HPDE6-E6E7 (cell line): ENCODE results near the gene AANAT.

Experiments used
- DNase-seq: peaks from one replicate; pipeline ENCODE4 v3.0.0; 2011; ENCODE audit warnings: missing footprints; ENCODE audit errors: extremely low spot score

The AANAT gene

DNA sequence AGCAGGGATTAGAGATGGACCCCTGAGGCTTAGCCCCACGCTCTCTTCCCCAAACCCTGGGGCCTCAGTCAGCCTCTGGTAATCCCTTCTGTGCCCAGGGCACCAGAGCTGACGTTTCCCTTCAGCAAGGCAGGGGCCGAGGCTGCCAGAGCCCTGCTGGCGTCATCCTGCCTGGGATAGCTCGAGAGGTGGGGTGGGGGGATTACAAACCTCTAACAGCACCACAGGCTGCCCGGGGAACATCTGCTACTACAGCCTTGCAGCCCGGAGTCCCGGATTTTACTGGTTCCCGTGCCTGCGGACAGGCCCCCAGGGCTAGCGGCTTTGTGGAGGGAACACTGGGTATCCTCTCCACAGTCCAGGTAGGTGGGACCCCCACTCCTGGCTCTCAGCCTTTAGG is at the start of gene AANAT:
Gene AANAT (plus strand): TSS at position 238 of the 400 bp plus-strand sequence. CDS start 1,144 bp downstream, outside the sequence.
- DNase-seq: no peak

DNA sequence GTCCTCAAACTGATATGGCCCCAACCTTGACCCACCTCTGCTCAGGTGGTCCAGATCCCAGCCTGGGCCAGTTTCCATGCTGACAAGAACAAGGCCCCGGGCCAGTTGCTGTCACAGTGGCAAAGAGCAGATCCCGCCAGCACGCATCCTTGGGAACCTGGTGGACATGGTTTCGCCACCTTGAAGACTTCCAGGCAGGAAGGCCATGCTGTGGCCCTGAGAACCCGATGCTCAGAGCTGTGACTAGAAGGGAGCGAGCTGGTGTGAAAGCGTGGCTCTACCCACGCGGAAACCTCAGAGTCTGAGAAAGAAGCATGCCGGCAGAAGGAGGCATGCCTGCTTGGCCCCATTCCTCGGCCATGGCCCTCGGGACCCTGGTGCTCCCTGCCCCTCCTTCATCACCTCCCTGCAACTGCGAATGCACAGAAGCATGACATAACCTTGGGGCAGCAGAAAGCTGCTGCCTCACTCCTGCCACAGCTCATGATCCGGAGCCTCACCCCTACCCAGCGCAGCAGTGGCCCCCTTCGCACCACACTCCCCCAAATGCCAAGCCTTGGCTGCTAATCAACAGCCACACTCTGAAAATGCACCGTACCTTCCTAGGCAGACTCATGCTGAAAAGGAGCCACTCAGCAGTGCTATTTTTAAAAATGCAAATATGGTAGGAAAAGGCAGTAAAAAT is 47.7 kb upstream of the AANAT start:
- no peak for DNase-seq

DNA sequence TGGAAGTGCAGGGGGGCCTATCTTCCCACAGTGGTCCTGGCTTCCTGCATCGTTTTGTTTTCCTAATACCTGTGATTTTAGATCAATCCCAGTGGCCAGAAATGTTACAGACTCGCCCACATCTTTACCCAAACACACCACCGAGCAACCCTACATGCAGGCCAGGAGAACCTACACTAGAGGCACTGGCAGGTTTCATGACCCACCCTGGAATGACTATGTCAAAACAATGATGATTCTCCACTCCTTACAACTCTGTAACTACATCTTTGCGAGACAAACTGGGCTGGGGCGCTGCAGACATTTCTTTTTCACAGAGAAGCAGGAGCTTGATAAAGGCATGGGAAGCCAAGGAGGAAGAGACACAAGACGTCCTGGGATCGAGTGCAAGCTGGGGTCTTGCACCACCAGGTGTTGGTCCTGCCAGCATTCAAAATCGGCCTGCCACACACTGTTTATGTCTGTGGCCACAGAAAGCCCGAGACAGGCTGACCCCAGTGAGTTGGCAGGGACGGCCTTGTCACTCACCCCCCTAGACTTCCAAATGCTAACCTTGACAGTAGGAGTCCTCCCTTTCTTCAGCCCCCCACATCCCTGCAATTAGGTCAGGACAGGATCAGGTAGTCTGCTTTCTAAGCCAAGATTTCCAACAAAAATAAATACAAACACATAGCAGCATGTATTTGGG is 46.9 kb upstream of the AANAT start:
- no peak for DNase-seq

DNA sequence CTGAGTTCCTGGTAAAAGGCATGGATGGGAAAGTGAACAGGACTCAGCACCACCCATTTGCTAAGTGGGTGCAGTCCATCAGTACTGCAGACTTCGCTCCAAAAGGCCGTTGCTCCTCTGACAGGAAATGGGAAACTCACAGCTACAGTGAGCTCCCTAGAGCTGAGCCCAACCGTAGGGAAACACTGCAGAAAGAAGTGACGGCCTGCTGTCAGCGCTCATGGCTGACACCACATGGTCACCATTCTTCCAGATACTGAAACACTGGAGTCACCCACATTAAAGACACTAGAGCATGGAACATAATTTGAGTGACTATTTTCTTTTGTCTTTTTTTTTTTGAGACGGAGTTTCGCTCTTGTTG is 46.4 kb upstream of the AANAT start:
- DNase-seq: no peak

DNA sequence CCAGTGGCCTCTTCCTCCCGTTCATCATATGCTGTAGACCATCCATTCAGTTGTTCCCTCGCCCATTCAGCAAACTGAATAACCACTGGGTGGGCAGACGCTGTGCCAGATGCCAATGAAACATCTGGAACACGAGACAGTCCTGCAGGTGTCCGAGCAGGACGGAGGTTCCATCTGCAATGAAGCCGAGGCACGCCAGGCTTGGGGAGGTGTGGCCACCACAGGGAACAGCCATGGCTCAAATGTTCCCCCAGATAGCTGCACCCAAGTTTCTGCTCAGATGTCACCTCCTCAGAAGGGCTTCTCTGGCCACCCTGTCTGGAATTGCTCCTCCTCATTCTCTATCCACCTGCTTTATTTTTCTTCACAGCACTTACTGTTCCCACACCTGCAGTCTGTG is 45.0 kb upstream of the AANAT start:
- DNase-seq: no peak

DNA sequence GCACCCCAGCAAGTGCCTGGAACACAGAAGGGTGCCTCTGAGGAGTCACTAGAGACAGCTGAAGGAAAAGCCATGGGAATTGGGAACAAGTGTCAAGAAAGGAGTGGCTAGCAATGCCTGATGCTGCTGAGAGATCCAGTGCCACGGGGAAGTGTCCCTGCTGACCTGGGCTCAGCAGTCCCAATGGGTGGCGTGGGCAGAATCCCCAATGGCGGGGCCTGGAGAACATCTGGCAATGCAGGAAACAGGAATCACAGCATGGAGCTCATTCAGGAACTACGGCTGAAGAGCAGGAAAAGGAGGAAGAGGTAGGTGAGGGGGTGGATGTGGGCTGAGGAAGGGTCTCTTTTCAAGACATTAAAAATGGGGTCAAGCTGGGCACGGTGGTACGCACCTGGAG is 44.5 kb upstream of the AANAT start:
- no peak for DNase-seq

DNA sequence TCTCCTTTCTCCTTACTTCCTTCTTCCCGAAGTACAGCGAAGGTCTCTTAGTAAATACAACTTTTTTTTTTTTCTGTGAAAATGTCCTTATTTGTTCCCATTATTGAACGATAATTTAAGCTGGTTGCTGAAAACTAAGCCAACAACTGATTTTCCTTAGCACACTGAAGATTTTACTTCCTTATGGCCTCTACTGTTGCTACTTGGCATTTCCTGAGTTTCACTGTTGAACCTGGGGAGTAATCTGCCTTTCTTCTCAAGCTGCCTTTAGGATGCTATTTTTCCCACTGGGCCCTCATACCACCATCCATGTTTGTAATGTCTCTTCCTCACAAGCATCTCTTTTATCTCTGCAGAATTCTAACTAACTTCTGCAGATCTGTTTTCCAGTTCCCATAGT is 40.5 kb upstream of the AANAT start:
- no peak for DNase-seq

DNA sequence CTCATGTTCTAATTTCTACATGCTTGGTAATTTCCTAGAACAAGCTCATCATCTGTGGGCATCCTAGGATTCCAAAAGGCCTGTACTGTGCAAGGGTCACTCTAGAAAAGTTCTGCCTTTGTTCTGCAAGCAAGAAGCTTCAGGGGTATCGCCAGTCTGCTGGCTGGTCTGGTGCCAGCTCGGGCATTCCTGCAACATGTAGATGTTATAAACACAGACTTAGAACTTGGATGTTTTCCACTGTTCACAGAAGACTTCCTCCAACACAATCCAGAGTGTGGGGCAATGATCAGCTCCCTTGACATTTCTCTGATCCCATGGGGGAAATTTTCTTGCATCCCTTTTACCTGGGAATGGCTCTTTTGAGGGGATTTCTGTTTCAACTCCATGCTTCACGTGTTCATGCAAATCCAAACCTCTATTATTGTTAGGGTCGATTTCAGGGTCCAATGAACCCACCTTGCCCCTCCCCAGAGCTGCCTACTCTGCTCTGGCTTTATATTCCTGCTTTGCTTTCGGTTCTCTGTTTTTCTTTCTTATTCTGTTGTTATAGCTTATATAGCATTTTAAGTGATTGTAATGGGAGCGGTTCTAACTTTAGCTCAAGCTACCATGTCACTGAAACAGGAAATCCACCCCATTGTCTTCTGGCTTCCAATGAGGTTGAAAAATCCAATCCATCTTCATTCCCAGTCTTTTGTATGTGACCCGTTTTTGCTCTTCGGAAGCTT is 39.7 kb upstream of the AANAT start:
- DNase-seq: no peak

DNA sequence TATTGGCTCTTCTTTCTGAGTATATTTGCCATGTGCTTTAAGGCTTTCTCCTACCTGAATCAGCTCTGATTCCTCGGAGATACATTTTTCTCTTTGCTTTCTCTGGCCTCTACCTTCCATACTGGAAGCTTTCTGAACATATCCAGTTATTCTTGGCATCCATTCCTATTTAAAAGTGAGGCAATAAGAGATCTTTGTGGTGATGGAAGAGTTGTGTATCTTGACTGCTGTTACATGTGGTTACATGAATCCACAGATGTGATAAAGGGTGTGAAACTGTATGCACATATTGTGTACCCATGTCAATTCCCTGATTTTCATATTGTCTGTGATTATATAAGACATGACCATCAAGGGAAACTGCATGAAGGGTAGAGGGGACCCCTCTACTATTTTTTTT is 38.9 kb upstream of the AANAT start:
- no peak for DNase-seq

DNA sequence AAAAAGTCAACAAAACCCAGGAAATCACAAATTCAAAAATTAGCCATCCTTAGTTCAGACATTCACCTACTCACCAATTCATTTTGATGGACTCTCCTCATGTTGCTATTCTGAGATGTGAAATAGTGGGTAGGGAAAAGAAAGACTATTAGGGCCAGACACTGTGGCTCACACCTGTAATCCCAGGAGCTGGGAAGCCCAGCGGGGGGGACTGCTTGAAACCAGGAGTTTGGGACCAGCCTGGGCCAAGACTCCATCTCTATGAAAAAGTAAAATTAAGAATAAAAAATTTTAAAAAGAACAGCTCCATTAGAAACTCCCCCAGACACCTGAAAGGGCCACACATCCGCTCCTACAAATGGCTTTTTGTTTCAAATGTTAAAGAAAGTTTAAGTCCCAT is 35.9 kb upstream of the AANAT start:
- DNase-seq: no peak

DNA sequence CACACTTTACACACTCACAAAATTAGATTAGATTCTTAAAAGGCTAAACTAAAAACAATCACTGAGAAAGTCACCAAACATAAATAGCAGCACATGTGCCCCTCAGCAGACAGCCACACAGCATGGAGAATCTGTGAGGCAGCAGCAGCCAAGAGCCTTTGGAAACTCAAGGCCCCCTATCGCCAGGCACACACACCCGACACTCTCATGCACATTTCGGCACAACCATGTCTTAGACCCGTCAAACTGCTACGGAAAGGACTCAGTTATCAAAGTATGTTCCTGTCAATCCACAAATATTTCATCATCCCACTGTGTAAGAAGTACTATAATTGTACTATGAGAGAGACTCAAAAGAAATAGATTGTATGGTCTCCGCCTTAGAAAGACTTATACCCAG is 35.4 kb upstream of the AANAT start:
- no peak for DNase-seq

DNA sequence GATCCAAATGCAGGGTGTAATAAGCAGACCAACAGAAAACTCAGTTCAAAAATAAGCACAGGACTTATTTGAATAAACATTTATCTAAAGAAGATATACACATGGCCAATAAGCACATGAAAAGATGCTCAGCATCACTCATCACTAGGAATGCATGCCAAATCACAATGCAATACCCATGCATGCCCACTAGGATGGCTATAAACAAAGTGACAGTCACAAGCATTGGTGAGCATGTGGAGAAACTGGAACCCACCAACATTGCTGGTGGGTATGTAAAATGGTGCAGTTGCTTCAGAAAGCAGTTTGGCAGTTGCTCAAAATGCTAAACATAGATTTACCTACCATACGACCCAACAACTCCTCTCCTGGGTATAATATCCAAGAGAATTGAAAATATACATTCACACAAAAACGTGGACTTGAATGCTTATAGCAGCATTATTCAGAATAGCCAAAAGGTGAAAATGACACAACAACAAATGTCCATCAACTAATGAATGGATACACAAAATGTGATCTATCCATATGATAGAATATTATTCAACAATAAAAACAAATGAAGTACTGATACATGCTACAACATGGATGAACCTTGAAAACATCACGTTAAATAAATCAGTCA is 34.6 kb upstream of the AANAT start:
- DNase-seq: no peak

DNA sequence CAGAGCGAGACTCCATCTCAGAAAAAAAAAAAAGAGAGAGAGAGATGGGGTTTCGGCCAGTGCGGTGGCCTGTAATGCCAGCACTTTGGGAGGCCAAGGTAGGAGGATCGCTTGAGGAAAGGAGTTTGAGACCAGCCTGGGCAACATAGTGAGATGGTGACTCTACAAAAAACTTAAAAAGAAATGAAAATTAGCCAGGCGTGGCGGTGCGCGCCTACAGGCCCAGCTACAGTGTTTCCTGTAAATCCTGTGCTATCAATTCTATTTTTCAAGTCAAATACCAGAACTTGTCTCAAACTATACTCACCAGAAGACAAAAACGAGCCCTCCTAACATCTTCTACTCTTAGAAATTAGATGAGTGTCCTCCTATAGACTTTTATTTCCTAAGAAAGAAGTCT is 33.7 kb upstream of the AANAT start:
- DNase-seq: no peak

DNA sequence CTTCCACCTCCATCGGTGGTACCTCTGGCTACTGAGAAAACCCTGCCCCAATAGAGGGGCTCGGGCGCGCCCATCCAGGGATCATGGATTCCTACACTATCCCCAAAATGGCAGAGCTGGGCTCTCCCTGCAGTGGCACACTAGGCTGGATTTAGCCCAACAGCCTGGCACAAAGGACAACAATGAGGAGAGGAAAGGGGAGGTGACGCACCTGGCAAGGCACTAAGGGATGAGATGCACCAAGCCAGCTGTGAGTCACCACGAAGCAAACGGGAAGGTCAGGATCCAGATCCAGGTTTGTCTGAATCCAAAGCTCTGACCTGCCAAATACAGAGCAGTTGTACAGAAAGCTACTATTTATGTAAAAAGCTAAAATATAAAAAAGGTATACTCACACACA is 32.5 kb upstream of the AANAT start:
- DNase-seq: no peak

DNA sequence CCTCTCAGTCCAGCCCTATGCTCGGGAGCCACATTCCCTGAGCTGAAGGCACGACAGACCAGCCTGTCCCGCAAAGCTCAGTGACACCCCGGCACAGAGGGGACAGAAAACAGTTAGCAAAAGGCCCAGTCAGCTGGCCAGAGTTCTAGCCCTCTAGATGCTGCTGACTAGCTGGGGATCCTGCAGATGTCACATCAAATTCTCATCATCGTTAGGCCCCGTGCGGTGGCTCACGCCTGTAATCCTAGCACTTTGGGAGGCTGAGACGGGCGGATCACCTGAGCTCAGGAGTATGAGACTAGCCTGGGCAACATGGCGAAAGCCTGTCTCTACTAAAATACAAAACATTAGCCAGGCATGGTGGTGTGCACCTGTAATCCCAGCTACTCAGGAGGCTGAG is 31.7 kb upstream of the AANAT start:
- no peak for DNase-seq

DNA sequence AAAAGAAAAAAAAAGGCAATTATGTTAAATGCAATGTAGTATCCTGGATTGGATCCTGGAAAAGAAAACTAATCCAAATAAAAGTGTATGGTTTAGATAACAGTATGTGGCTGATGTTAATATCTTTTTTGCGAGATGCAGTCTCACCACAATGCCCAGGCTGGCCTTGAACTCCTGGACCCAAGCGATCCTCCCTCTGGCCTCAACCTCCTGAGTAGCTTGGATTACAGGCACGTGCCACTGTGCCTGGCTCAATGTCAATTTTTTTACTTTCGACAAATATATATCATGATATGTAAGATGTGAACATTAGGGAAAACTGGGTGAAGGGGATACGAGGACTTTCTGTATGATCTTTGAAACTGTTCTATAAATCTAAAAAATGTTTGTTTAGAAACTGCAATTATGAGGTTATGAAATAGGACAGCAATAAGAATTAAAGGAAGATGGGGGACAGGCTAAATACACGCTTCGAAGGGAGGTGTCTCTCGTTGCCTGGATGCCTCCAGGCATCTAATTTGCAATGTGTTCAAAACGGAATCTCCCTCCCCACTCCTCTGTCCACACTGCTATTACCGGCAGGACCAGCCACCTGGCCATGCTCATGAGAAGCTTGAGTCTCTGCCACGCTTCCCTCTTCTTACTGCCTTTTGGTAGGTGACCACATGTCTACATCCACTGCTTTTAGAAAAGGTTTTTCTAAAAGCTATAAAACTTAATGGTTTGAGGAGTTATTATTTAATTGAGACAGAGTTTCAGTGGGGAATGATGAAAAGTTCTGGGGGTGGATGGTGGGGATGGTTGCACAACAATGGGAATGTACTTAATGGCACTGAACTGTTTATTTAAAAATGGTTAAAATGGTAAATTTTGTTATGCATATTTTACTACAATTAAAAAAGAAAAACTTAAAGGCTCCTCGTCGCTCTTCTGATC is 29.7 kb upstream of the AANAT start:
- no peak for DNase-seq

DNA sequence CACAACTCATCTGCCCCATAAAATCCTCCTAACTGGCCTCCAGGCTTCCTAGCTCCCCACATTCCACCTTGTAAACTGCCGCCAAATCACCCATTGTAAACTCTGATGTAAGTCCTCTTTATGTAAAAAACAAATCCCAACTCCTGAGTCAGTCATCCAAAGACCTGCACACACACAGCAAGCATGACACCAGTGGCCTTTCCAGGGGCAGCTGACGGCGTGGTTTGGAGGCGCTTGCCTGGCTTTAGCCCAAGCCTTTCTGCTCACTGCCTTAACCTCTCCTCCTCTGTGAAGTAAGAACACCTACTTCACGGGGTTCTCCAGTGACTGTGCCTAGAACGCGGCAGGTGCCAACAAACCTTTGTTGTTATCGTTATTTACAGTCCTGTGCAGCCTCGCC is 28.5 kb upstream of the AANAT start:
- no peak for DNase-seq

DNA sequence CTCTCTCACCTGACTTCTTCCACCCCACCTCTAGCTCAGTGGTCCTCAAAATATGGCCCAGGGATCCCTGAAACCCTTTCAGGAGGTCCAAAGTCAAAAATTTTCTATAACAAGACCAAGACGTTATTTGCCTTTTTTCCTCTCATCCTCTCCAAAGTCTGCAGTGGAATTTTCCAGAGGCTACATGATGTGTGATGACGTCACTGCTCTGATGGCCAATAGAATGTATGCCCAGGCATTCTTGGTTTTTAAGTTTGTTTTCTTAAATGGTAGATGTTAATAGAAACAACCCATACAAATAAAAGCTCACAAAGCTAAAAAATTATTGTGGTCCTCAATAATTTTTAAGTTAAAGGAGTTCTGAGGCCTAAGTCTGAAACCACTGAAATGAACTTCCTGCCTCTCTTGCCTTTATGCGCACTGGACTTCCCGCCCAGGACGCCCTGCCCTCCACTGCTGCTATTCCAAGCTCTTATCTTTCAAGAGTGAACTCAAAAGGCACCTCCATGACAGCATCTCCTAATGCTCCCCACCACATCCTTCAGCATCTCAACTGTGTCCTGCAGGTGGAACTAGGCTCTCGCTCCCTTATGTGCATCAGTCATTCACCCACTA is 28.0 kb upstream of the AANAT start:
- no peak for DNase-seq

DNA sequence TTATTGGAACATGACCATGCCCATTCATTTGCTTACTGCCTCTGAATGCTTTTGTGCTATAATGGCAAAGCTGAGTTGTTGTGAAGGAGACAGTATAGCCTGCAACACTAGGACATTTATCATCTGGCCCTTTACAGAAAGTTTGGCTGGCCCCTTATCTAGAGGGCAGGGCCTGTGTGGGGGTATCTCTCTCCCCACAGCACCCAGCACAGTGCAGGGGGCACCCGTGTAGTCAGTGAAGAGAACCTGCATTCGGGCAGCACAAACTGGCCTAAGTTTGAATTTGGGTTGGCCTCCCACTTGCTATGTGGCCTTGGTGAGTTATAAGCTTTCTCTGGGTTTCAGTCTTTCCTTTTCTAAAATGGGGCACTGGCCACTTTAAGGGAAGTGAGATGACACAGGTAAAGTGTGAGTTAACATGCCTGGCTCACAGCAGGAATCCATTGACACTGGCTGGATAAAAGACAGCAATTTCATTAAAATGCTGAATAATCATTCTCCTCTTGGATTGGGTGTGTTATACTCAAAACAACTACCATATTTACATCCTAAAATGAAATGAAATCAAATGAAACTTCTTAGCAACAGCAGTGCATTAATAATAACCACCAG is 26.5 kb upstream of the AANAT start:
- no peak for DNase-seq

DNA sequence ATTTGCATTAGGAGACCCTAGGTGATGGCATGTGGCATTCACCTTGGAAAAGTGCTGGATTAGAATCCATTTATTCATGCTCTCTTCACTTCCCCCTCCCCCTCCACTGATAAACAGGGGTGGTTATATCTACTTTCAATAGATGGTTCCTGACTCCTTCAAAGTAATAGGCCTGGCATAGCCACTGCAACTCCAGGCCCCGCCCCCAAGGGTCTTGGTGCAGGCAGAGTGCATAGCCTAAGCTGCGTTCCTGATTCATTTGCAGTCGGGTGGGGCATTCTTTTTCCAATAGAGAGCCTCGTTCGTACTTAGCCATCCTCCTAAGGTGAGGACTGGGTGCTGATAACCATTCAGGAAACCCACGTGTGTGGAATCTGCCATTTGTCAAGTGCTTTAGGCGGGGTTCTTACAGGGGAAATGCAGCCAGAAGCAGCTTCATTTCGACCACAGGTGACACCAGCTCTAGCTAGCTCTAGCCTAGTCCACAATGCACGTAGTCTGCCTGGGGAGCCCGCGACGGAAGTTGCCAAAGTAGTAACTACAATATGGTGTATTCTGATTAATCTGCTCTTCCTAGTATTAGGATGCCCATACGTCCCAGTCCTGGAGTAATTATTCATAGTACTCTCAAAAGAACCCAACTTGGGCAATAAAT is 25.6 kb upstream of the AANAT start:
- DNase-seq: no peak
